K562 (cell line): ENCODE data around the gene STX11. TPM values are rescaled to one million over a fixed set of nuclear protein-coding genes. Genes with fewer than 3 reads are reported as not detected.

Experiments
- BRCA1 ChIP-seq, 2 experiments: fragments of 450-650 bp in 1 of 2; sonication (generic) in 1 of 2; formaldehyde crosslinking in 1 of 2; IDR thresholded peaks; 2 replicates each; pipeline versions ENCODE4 v1.5.0 to v1.6.1; 2017 to 2020; ENCODE audit warnings: mild to moderate bottlenecking in 1 of 2, missing genetic modification reagents in 1 of 2
- CHAMP1 ChIP-seq: fragments of 450-650 bp; IDR thresholded peaks from 2 replicates; pipeline ENCODE4 v1.6.1; 2016; ENCODE audit warnings: mild to moderate bottlenecking
- GTF2A2 ChIP-seq: IDR thresholded peaks from 2 replicates; pipeline ENCODE4 v1.6.1; 2016; ENCODE audit warnings: mild to moderate bottlenecking, missing genetic modification characterization, missing compliant biosample characterization
- HDAC8 ChIP-seq: fragments of 450-650 bp; IDR thresholded peaks from 2 replicates; pipeline ENCODE4 v1.6.1; 2016; ENCODE audit warnings: mild to moderate bottlenecking, missing genetic modification characterization, moderate library complexity, missing compliant biosample characterization
- HMG20A ChIP-seq: fragments of 450-650 bp; formaldehyde crosslinking; conservative IDR thresholded peaks from 2 replicates; pipeline ENCODE4 v1.4.0; 2020; ENCODE audit warnings: mild to moderate bottlenecking, mixed read lengths
- MAFK ChIP-seq: IDR thresholded peaks from 2 replicates; pipeline ENCODE4 v1.6.1; 2011; ENCODE audit warnings: low read length, improper control_type of control experiment
- MAZ ChIP-seq, 2 experiments: fragments of 450-650 bp in 1 of 2; sonication (generic) in 1 of 2; formaldehyde crosslinking; IDR thresholded peaks in 1 of 2; conservative IDR thresholded peaks in 1 of 2; 2 replicates each; pipeline versions ENCODE4 v1.4.0 to v1.5.0; 2020; ENCODE audit warnings: mild to moderate bottlenecking in 1 of 2, missing genetic modification reagents in 1 of 2
- NFE2 ChIP-seq: IDR thresholded peaks from 2 replicates; pipeline ENCODE4 v1.6.1; 2014; ENCODE audit warnings: antibody characterized with exemption, low read depth
- NFIX ChIP-seq: fragments of 250-450 bp; sonication (Bioruptor Pico); IDR thresholded peaks from 2 replicates; pipeline ENCODE4 v1.4.0; 2020; ENCODE audit warnings: low read depth, mild to moderate bottlenecking, moderate library complexity
- NR2C2 ChIP-seq, 2 experiments: fragments of 200-800 bp in 1 of 2; sonication (Bioruptor generic) in 1 of 2; sonication (generic) in 1 of 2; formaldehyde crosslinking in 1 of 2; IDR thresholded peaks; 2 replicates each; pipeline versions ENCODE4 v1.6.1 to v1.8.0; 2016 to 2022; ENCODE audit warnings: mild to moderate bottlenecking in 1 of 2, missing compliant biosample characterization in 1 of 2, missing genetic modification characterization in 1 of 2, missing genetic modification reagents in 1 of 2
- PREB ChIP-seq: sonication (generic); formaldehyde crosslinking; IDR thresholded peaks from 2 replicates; pipeline ENCODE4 v1.8.1; 2023; ENCODE audit warnings: mild to moderate bottlenecking, missing genetic modification reagents
- RCOR1 ChIP-seq, 2 experiments: IDR thresholded peaks; 2 replicates each; pipeline ENCODE4 v1.6.1; 2012; ENCODE audit warnings: low read depth in 2 of 2, low read length in 2 of 2, borderline replicate concordance in 1 of 2, improper control_type of control experiment in 1 of 2
- SAP30 ChIP-seq: fragments of 200-600 bp; sonication (generic); IDR thresholded peaks from 2 replicates; pipeline ENCODE4 v1.6.1; 2012; ENCODE audit warnings: borderline replicate concordance, low read depth, mild to moderate bottlenecking, moderate library complexity, low read length, control low read depth, inconsistent platforms; ENCODE audit not compliant: insufficient read depth, poor library complexity, severe bottlenecking
- SMAD1 ChIP-seq: fragments of 150-350 bp; IDR thresholded peaks from 2 replicates; pipeline ENCODE4 v1.6.1; 2014; ENCODE audit warnings: low read length, low read depth; ENCODE audit not compliant: partially characterized antibody
- SMARCB1 ChIP-seq: IDR thresholded peaks from 2 replicates; pipeline ENCODE4 v1.6.1; 2011; ENCODE audit warnings: improper control_type of control experiment, low read depth; ENCODE audit not compliant: insufficient read length
- SNRNP70 ChIP-seq: fragments of 200-400 bp; formaldehyde crosslinking; optimal IDR thresholded peaks from 2 replicates; pipeline ENCODE3; 2017; ENCODE audit warnings: low read depth, low read length
- TEAD2 ChIP-seq: fragments of 450-650 bp; IDR thresholded peaks from 2 replicates; pipeline ENCODE4 v1.6.1; 2016; ENCODE audit warnings: missing genetic modification characterization, control low read depth, missing compliant biosample characterization
- U2AF1 ChIP-seq: fragments of 200-400 bp; formaldehyde crosslinking; optimal IDR thresholded peaks from 2 replicates; pipeline ENCODE3; 2017; ENCODE audit warnings: mild to moderate bottlenecking, low read depth, low read length, moderate library complexity
- ZNF24 ChIP-seq: fragments of 450-650 bp; IDR thresholded peaks from 2 replicates; pipeline ENCODE4 v1.6.1; 2016
- ZNF398 ChIP-seq: fragments of 250-450 bp; sonication (Bioruptor Pico); IDR thresholded peaks from 2 replicates; pipeline ENCODE4 v1.8.0; 2021; ENCODE audit warnings: moderate library complexity, mild to moderate bottlenecking, inconsistent platforms
- ZNF57 ChIP-seq: fragments of 450-650 bp; formaldehyde crosslinking; IDR thresholded peaks from 2 replicates; pipeline ENCODE4 v1.4.0; 2020; ENCODE audit warnings: mild to moderate bottlenecking, moderate library complexity
- polyA plus RNA-seq, 8 experiments: library from polyadenylated mRNA; depleted of rRNA in 4 of 8; stranded (reverse) in 5 of 8; unstranded in 3 of 8; fragments of >200 nt; fragmentation: Nextera tagmentation in 2 of 8; fragmentation: Illumina TruSeq in 1 of 8; extraction: Ambion mirVana in 2 of 8; extraction: Trizol in 1 of 8; gene quantifications; 2 replicates each; pipeline versions ENCODE4 v1.2.1 to v1.2.3, GENCODE V29; 2011 to 2014; ENCODE audit warnings: inconsistent platforms in 1 of 8, missing spikeins in 1 of 8
- total RNA-seq, 7 experiments: library from RNA; depleted of rRNA in 6 of 7; stranded (reverse); fragments of >200 nt in 6 of 7; fragmentation: Illumina TruSeq in 2 of 7; extraction: Trizol in 2 of 7; gene quantifications; 2 replicates each; pipeline versions ENCODE4 v1.2.1 to v1.2.3, GENCODE V29; 2011 to 2021; ENCODE audit warnings: low replicate concordance in 1 of 7
- TF ChIP-seq, protein P1 (sequence below): sonication (generic); formaldehyde crosslinking; IDR thresholded peaks from 2 replicates; pipeline ENCODE4 v1.8.0; 2022; ENCODE audit warnings: missing genetic modification reagents, mild to moderate bottlenecking, borderline replicate concordance

Gene STX11
- total and polyA plus RNA-seq, 9 of the 15 experiments (the other 6 are each of a cell fraction or from before 2014, with no cell fraction given): 0.06 to 0.73 (median 0.40) TPM

DNA sequence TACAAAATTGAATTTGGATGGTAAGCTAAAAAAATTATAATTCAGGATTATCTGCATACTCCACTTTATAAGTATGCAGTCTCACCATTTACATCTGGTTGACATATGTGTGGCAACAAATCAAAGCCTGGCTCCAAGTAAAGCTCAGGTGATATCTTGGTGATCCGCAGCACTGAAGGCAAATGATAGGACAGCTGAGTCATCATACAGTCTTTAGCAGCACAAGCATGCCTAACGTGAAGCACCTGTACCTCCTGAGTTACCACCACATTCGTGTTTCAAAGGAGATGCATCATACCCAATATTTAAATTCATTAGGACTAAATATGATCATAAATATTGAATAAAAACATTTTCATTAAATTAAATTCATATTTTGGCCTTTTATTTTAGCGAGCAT lies 11.8 kb upstream of the STX11 start (continued):
- no peak for TF ChIP-seq PREB
- no peak for TF ChIP-seq U2AF1
- TF ChIP-seq GTF2A2 (tag): no peak
- TF ChIP-seq SNRNP70: no peak
- no peak for TF ChIP-seq NR2C2 (CRISPR knock-in tag; IDR thresholded peaks at IDR 0.05)
- no peak for TF ChIP-seq NR2C2 (tag; IDR thresholded peaks at IDR 0.05)
- no peak for TF ChIP-seq CHAMP1
- no peak for TF ChIP-seq SAP30
- TF ChIP-seq ZNF24: no peak
- TF ChIP-seq NFE2: peak; percentile 72
- TF ChIP-seq HDAC8 (tag): no peak
- no peak for TF ChIP-seq NFIX (CRISPR knock-in tag)
- TF ChIP-seq RCOR1 (IDR thresholded peaks at IDR 0.05; ENCODE audit: borderline replicate concordance in 1 of 2, low read depth in 2 of 2, low read length in 2 of 2): 0 out of 4 replicates have a peak, but pooled peaks of 1 of the 2 experiments have one; percentile 18
- no peak for TF ChIP-seq BRCA1 (IDR thresholded peaks at IDR 0.05)
- no peak for TF ChIP-seq BRCA1 (CRISPR knock-in tag; IDR thresholded peaks at IDR 0.05)
- peak; percentile 8; the same call in 1 of the 2 replicates for TF ChIP-seq MAFK
- TF ChIP-seq, protein P1, sequence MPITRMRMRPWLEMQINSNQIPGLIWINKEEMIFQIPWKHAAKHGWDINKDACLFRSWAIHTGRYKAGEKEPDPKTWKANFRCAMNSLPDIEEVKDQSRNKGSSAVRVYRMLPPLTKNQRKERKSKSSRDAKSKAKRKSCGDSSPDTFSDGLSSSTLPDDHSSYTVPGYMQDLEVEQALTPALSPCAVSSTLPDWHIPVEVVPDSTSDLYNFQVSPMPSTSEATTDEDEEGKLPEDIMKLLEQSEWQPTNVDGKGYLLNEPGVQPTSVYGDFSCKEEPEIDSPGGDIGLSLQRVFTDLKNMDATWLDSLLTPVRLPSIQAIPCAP (CRISPR knock-in tag): no peak
- no peak for TF ChIP-seq SMAD1
- no peak for TF ChIP-seq SMARCB1
- TF ChIP-seq TEAD2 (tag): no peak
- no peak for TF ChIP-seq ZNF398
- TF ChIP-seq HMG20A (CRISPR knock-in tag): no peak
- no peak for TF ChIP-seq MAZ (CRISPR knock-in tag; conservative IDR thresholded peaks at IDR 0.05 in 1 of 2, IDR thresholded peaks at IDR 0.05 in 1 of 2)
- TF ChIP-seq ZNF57 (CRISPR knock-in tag): no peak
